ENCODE results near the gene GNAT1.

DNA sequence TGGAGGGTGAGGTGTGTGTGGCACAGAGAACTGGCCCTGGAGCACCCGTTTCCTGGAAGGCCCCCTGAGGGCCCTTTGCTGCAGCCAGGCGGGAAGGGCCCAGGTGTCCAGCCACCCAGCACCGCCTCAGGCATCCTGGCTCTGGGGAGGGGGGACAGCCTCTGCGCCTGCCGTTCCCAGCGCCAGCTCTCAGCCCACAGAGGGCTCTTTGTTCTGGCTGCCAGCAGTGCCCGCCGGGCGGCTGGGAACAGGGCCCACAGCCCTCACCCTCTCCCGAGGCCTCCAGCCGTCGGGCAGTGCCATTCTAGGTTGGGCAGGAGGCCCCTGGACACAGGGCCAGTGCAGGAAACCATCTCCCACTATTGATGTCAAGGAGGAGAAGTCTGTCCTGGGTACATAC is 22.0 kb downstream of the GNAT1 start:
- TF ChIP-seq EZH2 (IDR thresholded peaks at IDR 0.05; ENCODE audit: insufficient read depth, poor library complexity, severe bottlenecking): no peak
- no peak for TF ChIP-seq EZH2phosphoT487 (IDR thresholded peaks at IDR 0.05; ENCODE audit: insufficient read depth, low read depth)
